GM12878 (cell line): ENCODE results near the gene PPM1N.

Experiments
- BACH1 ChIP-seq: fragments of 450-650 bp; IDR thresholded peaks from 2 replicates; pipeline ENCODE4 v1.6.1; 2017; ENCODE audit warnings: mild to moderate bottlenecking, borderline replicate concordance
- CTCF ChIP-seq, 3 experiments: IDR thresholded peaks in 2 of 3; conservative IDR thresholded peaks in 1 of 3; 2 replicates each; pipeline ENCODE4 v1.5.1; 2011; ENCODE audit warnings: low read depth in 3 of 3, low read length in 3 of 3, mild to moderate bottlenecking in 3 of 3, control low read depth in 2 of 3, moderate library complexity in 2 of 3, inconsistent platforms in 1 of 3, mixed read lengths in 1 of 3; ENCODE audit not compliant: control insufficient read depth in 2 of 3, insufficient read depth in 1 of 3; ENCODE audit errors: extremely low read depth in 1 of 3
- DPF2 ChIP-seq: fragments of 450-650 bp; IDR thresholded peaks from 2 replicates; pipeline ENCODE4 v1.6.1; 2017; ENCODE audit warnings: mild to moderate bottlenecking
- EZH2 ChIP-seq: IDR thresholded peaks from 2 replicates; pipeline ENCODE4 v1.6.1; 2012; ENCODE audit warnings: low read depth, mild to moderate bottlenecking, control low read depth, inconsistent platforms, low read length, borderline replicate concordance; ENCODE audit not compliant: control insufficient read depth
- HDAC6 ChIP-seq: fragments of 200-600 bp; sonication (generic); IDR thresholded peaks from one replicate; pipeline ENCODE4 v1.8.0; 2017; ENCODE audit warnings: antibody characterized with exemption; ENCODE audit not compliant: unreplicated experiment
- MTA3 ChIP-seq: IDR thresholded peaks from 2 replicates; pipeline ENCODE4 v1.6.1; 2012; ENCODE audit warnings: low read length, inconsistent platforms, borderline replicate concordance
- NR2C2 ChIP-seq: IDR thresholded peaks from 2 replicates; pipeline ENCODE4 v1.6.1; 2011; ENCODE audit warnings: borderline replicate concordance, low read depth; ENCODE audit not compliant: control insufficient read depth, insufficient read length
- ZNF274 ChIP-seq: IDR thresholded peaks from one replicate; pipeline ENCODE4 v1.8.0; 2011; ENCODE audit not compliant: insufficient read length, insufficient read depth
- ZSCAN29 ChIP-seq: fragments of 450-650 bp; IDR thresholded peaks from 2 replicates; pipeline ENCODE4 v1.6.1; 2017; ENCODE audit warnings: mild to moderate bottlenecking, moderate library complexity

- TF ChIP-seq CTCF (IDR thresholded peaks at IDR 0.05 in 2 of 3, conservative IDR thresholded peaks at IDR 0.05 in 1 of 3; ENCODE audit: control insufficient read depth in 2 of 3, extremely low read depth in 1 of 3, insufficient read depth in 1 of 3, low read depth in 3 of 3, low read length in 3 of 3) (no peak), BACH1 (no peak), MTA3 (no peak), ZNF274 (no peak), HDAC6 (no peak), EZH2 (no peak), DPF2 (no peak), NR2C2 (no peak), ZSCAN29 (no peak)
Measured at GRCh38 chr19:45528744-45529419, 30.6 kb downstream of the PPM1N start.
